Measurements from ENCODE around the gene SKAP1. TPM values are rescaled to one million over a fixed set of nuclear protein-coding genes. Genes with fewer than 3 reads are reported as not detected.
A peak's percentile ranks its signal among the peaks of the same experiment; 100 is the strongest.
"Not testable (repeated sequence)": the region's sequence is repeated elsewhere in the genome, so short reads cannot be mapped to it uniquely, and the experiment has no call there.

The SKAP1 gene
- total RNA-seq, 2 experiments from 2014 or later, result 71.7 to 77.6 TPM

DNA sequence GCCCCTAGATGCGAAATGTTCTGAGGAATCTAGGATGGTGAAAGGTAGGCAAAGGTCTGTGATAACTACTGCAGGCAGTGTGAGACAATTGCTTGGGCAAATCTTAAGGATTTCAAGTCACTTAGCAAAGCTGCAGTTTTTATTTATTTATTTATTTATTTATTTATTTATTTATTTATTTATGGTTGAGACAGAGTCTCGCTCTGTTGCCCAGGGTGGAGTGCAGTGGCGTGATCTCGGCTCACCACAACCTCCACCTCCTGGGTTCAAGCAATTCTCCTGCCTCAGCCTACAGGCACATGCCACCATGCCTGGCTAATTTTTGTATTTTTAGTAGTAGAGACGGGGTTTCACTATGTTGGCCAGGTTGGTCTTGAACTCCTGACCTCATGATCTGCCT is 243.7 kb downstream of the SKAP1 start:
- not testable (repeated sequence) for H3K27ac Mint-ChIP-seq

DNA sequence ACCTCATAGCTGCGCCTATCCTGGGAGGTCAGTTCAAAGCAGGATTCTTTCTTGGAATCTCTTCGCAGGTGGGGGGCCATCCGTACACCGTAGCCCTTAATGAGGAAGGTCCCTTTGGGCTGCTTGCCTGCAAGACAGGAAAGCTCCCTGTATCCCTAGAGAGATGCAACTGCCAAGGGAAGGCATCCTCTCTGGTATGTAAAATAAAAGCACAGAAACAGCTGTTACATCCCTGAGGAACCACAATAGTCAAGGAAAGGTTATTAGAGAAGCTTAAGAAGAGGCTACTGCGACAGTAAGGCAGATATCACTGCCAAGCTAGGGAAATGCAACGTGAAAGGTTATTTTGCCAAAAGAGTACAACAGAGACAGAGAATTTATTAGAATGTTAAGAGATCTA is 245.3 kb downstream of the SKAP1 start:
- H3K27ac Mint-ChIP-seq, result no peak overlapping the region
- intact Hi-C loops (cut with micrococcal nuclease), result no loop called here
- H3K4me1 Mint-ChIP-seq (ENCODE audit: low read depth), result peaks cover 7% of the 10 kb centered on the region
- CTCF ChIA-PET, result no interaction called here
- H3K27me3 Mint-ChIP-seq, result no peaks in the 10 kb centered on the region
- POLR2A ChIA-PET, result no interaction called here
- H3K9me3 Mint-ChIP-seq, result no peaks in the 10 kb centered on the region
- H3K4me3 Mint-ChIP-seq, result no peak overlapping the region
- H3K36me3 Mint-ChIP-seq, result peaks cover 31% of the 10 kb centered on the region
- DNase-seq, result no peak

More for the DNA sequence above, 243.7 kb downstream of the SKAP1 start:
- H3K27me3 Mint-ChIP-seq; intact Hi-C loops (cut with micrococcal nuclease); POLR2A ChIA-PET; CTCF ChIA-PET; H3K4me3 Mint-ChIP-seq; DNase-seq; H3K4me1 Mint-ChIP-seq (ENCODE audit: low read depth); H3K9me3 Mint-ChIP-seq: not testable (repeated sequence)
- H3K36me3 Mint-ChIP-seq, result peaks cover 23% of the 10 kb centered on the region

DNA sequence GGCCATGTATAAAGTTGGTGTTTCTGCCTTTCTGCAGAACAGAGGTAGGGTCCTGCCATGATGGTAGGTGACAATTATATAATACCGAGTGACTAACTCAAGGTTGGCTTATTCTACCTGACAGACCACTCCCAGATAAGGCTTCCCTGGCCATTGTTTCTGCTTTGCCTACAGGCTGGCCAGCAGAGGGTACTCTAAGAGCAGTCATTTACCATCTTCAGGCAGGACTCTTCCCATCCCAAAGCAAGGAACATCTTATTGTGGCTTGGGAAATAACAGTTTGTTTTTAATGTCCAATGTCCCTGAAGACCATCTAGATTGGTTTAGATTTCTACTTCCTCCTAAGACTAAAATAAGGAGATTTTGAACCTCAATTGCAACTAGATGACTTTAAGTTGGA is 248.4 kb downstream of the SKAP1 start:
- peaks cover 15% of the 10 kb centered on the region for H3K4me1 Mint-ChIP-seq (ENCODE audit: low read depth)
- H3K9me3 Mint-ChIP-seq, result no peaks in the 10 kb centered on the region
- ChIA-PET POLR2A (no interaction called here), CTCF (interaction anchor here (1.8 kb wide), 1 partner anchor 412 kb away, joined by 8 read pairs; the partner anchor contains the start of gene HOXB5)
- H3K4me3 Mint-ChIP-seq, result no peak overlapping the region
- intact Hi-C loops (cut with micrococcal nuclease), result no loop called here
- H3K27ac Mint-ChIP-seq, result no peak overlapping the region
- DNase-seq, result no peak
- peaks cover 35% of the 10 kb centered on the region for H3K36me3 Mint-ChIP-seq
- no peaks in the 10 kb centered on the region for H3K27me3 Mint-ChIP-seq

DNA sequence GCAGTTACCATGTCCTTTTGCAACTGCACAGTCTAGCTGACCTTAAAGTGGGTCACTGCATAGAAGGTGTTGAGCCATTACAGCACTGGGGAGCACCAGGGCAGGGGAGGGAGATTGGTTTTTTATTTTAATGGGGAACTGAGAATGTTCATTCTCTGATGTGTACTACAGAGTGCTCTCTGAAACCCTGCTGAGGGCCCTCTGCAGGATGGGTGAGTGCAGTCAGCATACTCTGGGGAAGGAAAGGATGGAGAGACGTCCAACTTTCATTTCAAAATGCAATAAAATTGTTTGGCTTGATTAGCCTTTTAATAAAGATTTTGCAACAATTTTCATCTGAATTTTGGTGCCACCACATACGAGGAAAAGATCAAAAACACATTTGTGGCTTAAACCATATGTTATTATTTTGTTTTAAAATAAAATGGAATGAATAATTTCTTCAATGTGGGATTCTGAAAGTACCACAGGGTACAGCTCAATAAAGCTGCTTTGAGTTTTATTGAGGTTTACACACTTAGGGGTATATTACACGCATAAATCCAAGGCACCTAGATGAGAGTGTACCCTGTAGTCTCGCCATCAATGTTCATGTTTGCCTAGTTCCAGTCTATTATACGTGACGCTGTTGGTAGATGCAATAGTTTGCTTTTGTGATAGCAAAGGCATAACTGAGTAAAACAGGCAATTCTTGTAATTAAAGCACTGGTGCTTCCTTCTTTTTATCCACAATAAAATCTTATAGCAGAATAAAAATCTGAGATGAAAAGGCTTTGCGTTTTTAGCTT is 249.0 kb downstream of the SKAP1 start:
- intact Hi-C loops (cut with micrococcal nuclease), result no loop called here
- peaks cover 16% of the 10 kb centered on the region for H3K4me1 Mint-ChIP-seq (ENCODE audit: low read depth)
- H3K36me3 Mint-ChIP-seq, result peaks cover 33% of the 10 kb centered on the region
- no peaks in the 10 kb centered on the region for H3K27me3 Mint-ChIP-seq
- H3K4me3 Mint-ChIP-seq, result no peak overlapping the region
- no peak for DNase-seq
- no peaks in the 10 kb centered on the region for H3K9me3 Mint-ChIP-seq
- no peak overlapping the region for H3K27ac Mint-ChIP-seq
- POLR2A ChIA-PET, result no interaction called here
- CTCF ChIA-PET, result no interaction called here

DNA sequence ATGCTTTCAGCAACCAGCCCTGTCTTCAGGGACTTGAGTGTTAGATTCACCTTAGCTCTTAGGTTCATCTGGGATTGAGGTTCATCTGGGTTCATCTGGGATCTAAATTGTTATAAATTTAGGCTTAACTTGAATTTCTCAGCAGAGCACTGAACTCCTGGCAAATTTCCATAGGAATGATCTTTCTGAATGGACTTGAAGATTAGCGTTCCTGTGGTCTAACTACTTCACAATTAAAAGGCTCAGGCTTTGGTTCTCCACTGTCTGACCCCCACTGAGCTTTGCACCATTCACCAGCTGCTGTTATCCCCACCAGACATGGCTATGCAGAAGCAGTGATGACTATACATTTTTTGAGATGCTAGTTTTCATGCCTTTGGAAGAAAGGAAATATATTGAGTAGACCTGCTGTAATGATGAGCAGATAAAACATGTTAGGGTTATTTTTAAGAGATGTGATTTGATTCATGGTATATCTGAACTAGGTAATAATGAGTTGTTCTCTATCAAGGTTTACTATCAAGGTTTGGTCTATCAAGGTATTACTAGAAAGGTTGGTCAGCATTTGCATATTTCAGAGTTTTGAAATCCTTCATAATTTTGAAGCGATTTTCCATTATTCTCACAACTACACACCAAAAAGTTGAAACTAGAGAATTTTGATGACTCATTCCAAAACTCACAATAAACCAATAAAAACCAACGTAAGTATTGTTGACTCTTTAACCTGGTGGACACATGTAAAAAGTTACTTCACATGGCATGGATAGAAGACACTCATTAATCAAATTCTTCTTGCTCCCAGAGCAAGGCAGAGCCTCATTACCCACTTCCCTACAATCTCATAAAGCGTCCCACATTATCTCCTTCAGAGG is 250.7 kb downstream of the SKAP1 start:
- Mint-ChIP-seq H3K9me3 (no peaks in the 10 kb centered on the region), H3K4me3 (no peak overlapping the region), H3K36me3 (peaks cover 30% of the 10 kb centered on the region), H3K27me3 (no peaks in the 10 kb centered on the region), H3K27ac (peak overlapping the region; percentile 6), H3K4me1 (ENCODE audit: low read depth) (peaks cover 29% of the 10 kb centered on the region)
- intact Hi-C loops (cut with micrococcal nuclease), result no loop called here
- POLR2A ChIA-PET, result no interaction called here
- no peak for DNase-seq
- CTCF ChIA-PET, result no interaction called here

DNA sequence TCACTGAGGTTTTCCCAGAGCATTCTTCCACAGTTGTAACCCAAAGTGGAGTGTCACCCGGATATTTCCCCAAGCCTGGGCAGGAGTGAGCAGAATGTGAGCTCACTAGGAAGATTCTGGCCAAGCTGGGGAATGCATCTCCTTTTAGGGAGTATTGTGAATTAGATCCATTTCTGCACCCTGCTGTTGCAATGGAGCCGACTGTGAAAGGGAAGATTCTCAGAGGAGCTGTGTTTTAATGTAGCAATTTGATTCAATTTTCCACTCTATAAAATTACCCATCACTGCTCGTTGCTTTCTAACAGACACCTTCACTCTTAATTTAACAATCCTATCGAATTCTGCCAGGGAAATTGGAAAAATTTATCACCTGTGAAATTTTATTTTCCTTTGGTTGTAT is 251.7 kb downstream of the SKAP1 start:
- intact Hi-C loops (cut with micrococcal nuclease), result no loop called here
- H3K9me3 Mint-ChIP-seq, result no peaks in the 10 kb centered on the region
- no peak for DNase-seq
- H3K27ac Mint-ChIP-seq, result no peak overlapping the region
- no peak overlapping the region for H3K4me3 Mint-ChIP-seq
- POLR2A ChIA-PET, result no interaction called here
- no peaks in the 10 kb centered on the region for H3K27me3 Mint-ChIP-seq
- peaks cover 31% of the 10 kb centered on the region for H3K36me3 Mint-ChIP-seq
- H3K4me1 Mint-ChIP-seq (ENCODE audit: low read depth), result peaks cover 38% of the 10 kb centered on the region
- CTCF ChIA-PET, result interaction anchor here (0.7 kb wide), 2 partner anchors 92 to 146 kb away, joined by 3 read pairs; no protein-coding TSS in a partner anchor

DNA sequence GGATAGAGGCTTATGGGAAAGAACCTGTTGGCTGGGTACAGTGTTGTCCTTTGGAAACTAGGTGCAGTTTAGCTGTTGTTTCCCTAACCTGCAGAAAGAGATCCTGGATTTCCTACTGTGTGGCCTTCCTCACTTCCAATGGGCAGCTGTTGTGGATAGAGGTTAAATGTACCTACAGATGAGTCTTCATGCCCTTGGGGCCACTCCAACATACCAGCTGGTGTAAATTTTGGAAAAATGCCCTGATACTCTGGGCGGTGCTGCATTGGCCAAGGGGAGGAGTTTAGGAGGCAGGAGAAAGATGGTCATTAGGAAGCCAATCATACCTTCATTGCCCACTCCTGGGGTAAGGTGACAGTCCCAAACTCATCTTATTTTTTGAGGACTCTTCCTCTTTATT is 252.2 kb downstream of the SKAP1 start:
- CTCF ChIA-PET, result interaction anchor here (0.7 kb wide), 1 partner anchor 92 kb away, joined by 3 read pairs; no protein-coding TSS in a partner anchor
- Mint-ChIP-seq H3K9me3 (no peaks in the 10 kb centered on the region), H3K4me3 (no peak overlapping the region), H3K36me3 (peaks cover 32% of the 10 kb centered on the region), H3K4me1 (ENCODE audit: low read depth) (peaks cover 41% of the 10 kb centered on the region), H3K27ac (no peak overlapping the region), H3K27me3 (no peaks in the 10 kb centered on the region)
- DNase-seq, result no peak
- POLR2A ChIA-PET, result no interaction called here
- intact Hi-C loops (cut with micrococcal nuclease), result no loop called here

DNA sequence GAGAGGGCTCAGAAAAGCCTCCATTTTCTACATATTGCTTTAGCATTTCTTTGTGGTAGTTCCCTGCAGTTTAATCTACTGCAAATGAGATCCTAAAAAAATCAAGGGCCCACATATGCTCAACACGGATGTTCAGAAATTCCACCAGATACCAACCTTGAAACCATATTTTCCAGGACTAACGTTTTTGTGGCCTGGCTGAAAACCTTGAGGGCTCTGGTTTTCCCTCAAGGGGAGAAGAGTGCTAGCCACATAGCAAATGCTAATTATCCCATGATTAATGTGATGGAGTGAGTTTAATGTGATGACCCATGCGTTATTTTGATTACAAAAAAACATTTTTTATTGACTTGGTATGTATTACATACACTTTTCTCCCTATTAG is 253.6 kb downstream of the SKAP1 start:
- H3K36me3 Mint-ChIP-seq, result peaks cover 28% of the 10 kb centered on the region
- H3K9me3 Mint-ChIP-seq, result no peaks in the 10 kb centered on the region
- peaks cover 41% of the 10 kb centered on the region for H3K4me1 Mint-ChIP-seq (ENCODE audit: low read depth)
- DNase-seq, result no peak
- no peaks in the 10 kb centered on the region for H3K27me3 Mint-ChIP-seq
- intact Hi-C loops (cut with micrococcal nuclease), result no loop called here
- H3K4me3 Mint-ChIP-seq, result no peak overlapping the region
- ChIA-PET POLR2A (no interaction called here), CTCF (no interaction called here)
- H3K27ac Mint-ChIP-seq, result no peak overlapping the region

DNA sequence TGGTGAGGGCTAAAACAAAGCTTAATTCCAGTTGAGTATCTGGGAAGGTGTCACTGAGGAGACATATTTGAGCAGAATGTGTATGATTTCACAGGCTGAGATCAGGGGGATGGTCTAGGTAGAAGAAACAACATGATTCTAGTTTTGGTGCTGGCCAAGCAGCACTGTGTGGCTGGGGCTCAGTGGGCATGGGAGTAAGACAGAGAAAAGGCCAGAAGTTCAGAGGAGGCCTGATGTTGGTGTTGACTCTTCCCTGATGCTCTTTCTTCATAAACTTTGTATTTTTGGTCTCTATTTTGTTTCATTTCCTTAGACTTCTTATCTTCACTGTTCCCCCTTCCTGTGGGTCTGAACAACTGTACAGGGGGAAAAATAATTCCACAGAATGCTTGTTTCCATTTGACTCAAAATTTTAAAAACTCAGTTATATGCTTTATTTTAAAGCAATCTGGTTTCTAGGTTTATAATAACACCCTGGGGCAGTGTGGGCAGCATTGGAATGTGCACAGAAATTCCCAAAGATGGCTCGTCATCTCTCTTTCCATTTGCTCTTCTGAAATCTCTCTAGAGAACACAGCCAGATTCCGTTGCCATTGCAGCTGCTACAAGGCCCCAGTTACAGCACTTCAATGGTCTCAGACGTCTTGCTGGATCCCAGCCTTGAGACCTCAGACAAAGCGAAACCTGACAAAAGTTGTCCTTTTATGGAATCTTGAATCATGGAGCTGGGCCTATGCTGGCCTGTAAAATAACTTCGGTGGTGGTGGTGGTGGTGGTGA is 254.1 kb downstream of the SKAP1 start:
- H3K4me3 Mint-ChIP-seq, result no peak overlapping the region
- peaks cover 41% of the 10 kb centered on the region for H3K4me1 Mint-ChIP-seq (ENCODE audit: low read depth)
- H3K27ac Mint-ChIP-seq, result no peak overlapping the region
- POLR2A ChIA-PET, result no interaction called here
- no peaks in the 10 kb centered on the region for H3K27me3 Mint-ChIP-seq
- H3K9me3 Mint-ChIP-seq, result no peaks in the 10 kb centered on the region
- CTCF ChIA-PET, result no interaction called here
- H3K36me3 Mint-ChIP-seq, result peaks cover 30% of the 10 kb centered on the region
- DNase-seq, result no peak
- intact Hi-C loops (cut with micrococcal nuclease), result no loop called here

DNA sequence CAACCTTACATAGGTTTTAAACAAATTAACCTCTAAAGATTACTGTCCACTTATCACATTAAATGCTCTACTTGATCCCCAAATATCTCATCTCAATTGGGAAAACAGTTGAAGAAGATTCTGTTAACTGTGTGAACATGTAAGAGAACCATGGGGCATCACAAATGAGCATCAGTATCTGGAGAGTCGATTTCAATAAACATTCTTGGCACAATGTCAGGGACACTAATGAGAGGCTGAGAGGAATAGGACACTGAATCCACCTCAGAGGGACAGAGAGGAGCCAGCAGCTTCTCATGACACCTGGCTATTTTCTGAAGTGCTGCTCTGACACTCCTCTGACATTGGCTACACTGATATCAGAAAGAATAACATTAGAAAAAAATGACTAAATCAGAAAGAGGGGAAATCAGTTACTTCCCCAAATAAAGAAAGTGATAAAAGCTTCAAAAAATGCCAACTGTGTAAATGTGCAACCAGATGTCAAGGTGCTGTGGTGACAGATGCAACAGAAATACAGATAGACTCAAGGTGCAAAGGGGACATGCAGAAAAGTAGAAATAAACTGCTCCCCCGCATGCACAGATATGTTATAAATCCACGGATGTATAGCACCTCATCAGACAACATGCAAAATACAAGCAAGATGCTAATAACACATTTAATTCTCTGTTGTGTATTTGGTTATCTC is 255.0 kb downstream of the SKAP1 start:
- H3K4me1 Mint-ChIP-seq (ENCODE audit: low read depth), result peaks cover 37% of the 10 kb centered on the region
- CTCF ChIA-PET, result interaction anchor here (1.2 kb wide), 1 partner anchor 87 kb away, joined by 3 read pairs; no protein-coding TSS in a partner anchor
- no peaks in the 10 kb centered on the region for H3K9me3 Mint-ChIP-seq
- intact Hi-C loops (cut with micrococcal nuclease), result no loop called here
- no peak for DNase-seq
- no peak overlapping the region for H3K27ac Mint-ChIP-seq
- H3K4me3 Mint-ChIP-seq, result no peak overlapping the region
- H3K27me3 Mint-ChIP-seq, result no peaks in the 10 kb centered on the region
- H3K36me3 Mint-ChIP-seq, result peaks cover 24% of the 10 kb centered on the region
- POLR2A ChIA-PET, result no interaction called here

DNA sequence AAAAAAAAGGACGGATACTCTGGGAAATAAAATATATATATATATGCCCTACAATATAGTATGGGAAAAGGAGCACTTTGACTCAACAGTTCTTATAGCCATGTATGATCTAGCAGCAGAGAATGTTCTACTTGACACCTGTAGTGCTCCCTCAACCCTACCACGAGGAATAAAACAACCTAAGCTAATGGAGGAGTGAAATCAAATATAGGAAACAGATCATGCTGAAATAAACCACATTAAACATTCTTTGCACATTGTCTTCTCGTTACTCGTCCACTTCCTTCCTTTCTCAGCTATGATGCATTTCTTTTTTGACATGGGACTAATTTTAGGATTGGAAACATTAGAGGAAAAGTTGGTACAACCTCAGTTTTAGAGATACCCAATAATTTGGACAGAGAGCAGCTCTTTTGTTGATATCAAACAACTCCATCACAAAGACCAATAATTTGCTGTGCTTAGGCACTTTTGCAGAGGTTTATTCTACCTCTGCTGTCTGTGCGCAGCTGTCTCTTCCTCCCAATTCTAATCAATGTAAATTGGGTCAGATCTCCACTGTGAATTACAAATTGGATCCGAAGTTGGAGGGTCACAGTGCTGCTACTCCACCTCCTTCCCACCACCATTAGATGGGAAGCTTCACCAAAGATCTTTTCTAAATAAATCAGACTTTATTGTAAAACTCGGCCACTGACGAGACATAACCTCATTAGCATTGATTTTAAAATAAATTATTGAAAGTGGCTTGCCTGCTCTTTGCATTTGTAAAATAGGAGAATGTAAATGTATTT is 256.6 kb downstream of the SKAP1 start:
- POLR2A ChIA-PET, result no interaction called here

More for the DNA sequence above, 256.6 kb downstream of the SKAP1 start:
- Mint-ChIP-seq H3K9me3 (no peaks in the 10 kb centered on the region), H3K27ac (no peak overlapping the region), H3K4me3 (no peak overlapping the region), H3K4me1 (ENCODE audit: low read depth) (peaks cover 27% of the 10 kb centered on the region), H3K27me3 (no peaks in the 10 kb centered on the region), H3K36me3 (peaks cover 8% of the 10 kb centered on the region)
- no peak for DNase-seq
- CTCF ChIA-PET, result no interaction called here
- intact Hi-C loops (cut with micrococcal nuclease), result no loop called here

Measured in activated CD4-positive, alpha-beta memory T cell treated with anti-CD3 and anti-CD28 coated beads for 36 hours (primary cell).